VCaP (cell line): Measurements from ENCODE around the gene MANEAL.

Experiments
- H3K27ac ChIP-seq: fragments of 450-650 bp; 2 replicates; pipeline ENCODE4 v1.5.1; 2017
- TF ChIP-seq, protein P1 (sequence below): fragments of 450-650 bp; conservative IDR thresholded peaks from 2 replicates; pipeline ENCODE4 v1.5.1; 2017; ENCODE audit warnings: mild to moderate bottlenecking, moderate library complexity

The MANEAL gene, protein sequence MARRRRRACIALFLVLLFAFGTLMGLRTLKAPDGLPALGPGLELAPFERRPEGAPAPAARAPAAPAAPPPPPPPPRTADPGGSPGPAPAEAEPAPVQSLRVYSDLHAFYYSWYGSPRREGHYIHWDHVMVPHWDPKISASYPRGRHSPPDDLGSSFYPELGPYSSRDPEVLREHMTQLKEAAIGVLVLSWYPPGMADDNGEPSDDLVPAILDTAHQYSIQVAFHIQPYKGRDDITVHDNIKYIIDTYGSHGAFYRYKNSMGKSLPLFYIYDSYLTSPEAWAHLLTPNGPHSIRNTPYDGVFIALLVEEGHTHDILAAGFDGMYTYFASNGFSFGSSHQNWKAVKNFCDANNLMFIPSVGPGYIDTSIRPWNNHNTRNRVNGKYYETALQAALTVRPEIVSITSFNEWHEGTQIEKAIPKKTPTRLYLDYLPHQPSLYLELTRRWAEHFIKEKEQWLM

GRCh38 chr1:37793773-37794371 is at the start of gene MANEAL:
TSS of gene MANEAL (plus strand) at chr1:37793847. CDS start at chr1:37794183, 336 bp downstream.
- TF ChIP-seq, protein P1, sequence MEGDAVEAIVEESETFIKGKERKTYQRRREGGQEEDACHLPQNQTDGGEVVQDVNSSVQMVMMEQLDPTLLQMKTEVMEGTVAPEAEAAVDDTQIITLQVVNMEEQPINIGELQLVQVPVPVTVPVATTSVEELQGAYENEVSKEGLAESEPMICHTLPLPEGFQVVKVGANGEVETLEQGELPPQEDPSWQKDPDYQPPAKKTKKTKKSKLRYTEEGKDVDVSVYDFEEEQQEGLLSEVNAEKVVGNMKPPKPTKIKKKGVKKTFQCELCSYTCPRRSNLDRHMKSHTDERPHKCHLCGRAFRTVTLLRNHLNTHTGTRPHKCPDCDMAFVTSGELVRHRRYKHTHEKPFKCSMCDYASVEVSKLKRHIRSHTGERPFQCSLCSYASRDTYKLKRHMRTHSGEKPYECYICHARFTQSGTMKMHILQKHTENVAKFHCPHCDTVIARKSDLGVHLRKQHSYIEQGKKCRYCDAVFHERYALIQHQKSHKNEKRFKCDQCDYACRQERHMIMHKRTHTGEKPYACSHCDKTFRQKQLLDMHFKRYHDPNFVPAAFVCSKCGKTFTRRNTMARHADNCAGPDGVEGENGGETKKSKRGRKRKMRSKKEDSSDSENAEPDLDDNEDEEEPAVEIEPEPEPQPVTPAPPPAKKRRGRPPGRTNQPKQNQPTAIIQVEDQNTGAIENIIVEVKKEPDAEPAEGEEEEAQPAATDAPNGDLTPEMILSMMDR: no peak

DNA sequence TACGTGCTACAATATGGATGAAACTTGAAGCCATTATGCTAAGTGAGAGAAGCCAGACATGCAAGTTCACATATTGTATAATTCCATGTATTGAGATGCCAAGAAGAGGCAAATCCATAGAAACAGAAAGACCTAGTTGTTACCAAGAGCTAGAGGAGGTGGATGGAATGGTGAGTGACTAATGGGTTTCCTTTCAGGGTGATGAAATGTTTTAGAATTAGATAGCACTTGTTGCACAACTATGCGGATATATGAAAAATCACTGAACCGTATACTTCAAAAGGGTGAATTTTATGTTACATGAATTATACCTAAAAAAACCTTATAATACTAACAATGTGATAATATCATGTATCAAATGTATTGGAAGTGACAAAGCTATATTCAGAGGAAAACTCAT is 46.8 kb upstream of the MANEAL start:
- no peak overlapping the region for H3K27ac ChIP-seq
- TF ChIP-seq, protein P1: no peak

More at GRCh38 chr1:37793773-37794371, at the start of gene MANEAL:
- H3K27ac ChIP-seq: peak within 1 kb of the TSS; percentile 90

GRCh38 chr1:37748565-37748964 is 45.1 kb upstream of the MANEAL start:
- H3K27ac ChIP-seq: no peak overlapping the region
- TF ChIP-seq, protein P1: no peak

DNA sequence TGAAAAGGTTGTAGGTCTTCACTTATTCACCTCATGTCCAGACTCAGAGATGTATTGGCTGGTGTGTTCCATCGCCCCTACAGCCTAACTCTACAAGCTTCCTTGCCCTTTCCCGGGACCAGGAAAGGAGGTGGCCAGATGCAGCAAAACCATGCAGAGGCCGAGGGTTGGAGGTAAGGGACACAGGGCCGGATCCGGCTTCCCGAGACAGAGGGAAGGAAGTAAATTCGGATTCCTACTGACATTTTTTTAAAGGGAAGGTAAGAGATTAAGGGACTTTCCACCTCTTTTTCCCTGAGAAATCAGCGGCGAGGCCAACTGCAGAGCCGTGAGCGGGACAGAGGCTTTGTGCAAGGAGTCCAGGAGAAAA is 41.4 kb upstream of the MANEAL start:
- H3K27ac ChIP-seq: peak overlapping the region; percentile 81
- TF ChIP-seq, protein P1: no peak

GRCh38 chr1:37752583-37753471 is 40.8 kb upstream of the MANEAL start:
- peak overlapping the region; percentile 81 for H3K27ac ChIP-seq
- TF ChIP-seq, protein P1: no peak

DNA sequence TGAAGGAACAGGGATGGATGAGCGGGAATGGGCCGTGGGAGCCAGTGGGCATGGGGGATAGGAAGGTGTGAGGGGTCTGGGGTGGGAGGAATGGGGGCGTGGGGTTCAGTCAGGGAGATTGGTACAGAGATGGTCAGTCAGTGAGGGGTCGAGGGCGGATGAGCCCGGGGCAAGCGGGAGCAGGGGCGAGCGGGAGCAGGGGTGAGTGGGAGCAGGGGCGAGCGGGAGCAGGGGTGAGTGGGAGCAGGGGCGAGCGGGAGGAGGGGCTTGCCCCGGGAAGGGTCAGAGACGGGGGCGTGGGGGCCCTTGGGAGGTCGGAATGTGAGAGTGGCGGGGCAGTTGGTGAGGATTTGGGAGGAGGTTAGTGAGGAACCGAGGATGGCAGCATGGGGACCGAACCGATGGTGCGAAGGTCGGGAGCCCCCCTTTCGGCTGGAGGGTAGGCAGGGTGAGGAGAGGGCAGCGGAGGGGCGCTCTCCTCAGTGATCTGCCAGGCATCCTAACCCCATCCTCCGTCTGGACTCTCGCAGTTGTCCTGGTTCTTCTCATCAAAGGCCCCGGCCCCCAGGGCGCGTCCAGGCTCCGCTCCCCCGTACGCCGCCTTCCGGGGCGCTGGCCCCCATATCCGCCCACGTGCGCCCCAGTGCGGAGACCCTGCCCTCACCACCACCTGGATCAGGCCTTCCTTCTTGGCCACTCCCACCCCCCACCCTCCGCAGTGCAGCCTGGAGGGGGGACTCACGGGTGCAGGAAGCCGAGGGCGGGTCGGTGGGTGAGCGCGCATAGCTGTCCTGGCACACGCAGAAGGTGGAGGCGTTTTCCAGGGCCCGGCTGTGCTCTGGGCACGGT is 40.0 kb upstream of the MANEAL start:
- TF ChIP-seq, protein P1: no peak
- H3K27ac ChIP-seq: peak overlapping the region; percentile 81
